AG08395 (cell line): ENCODE data around the gene PPP2R5D.

ENCODE experiments used
- DNase-seq: peaks from one replicate; pipeline ENCODE4 v3.0.0; 2012; ENCODE audit warnings: mixed read lengths, low spot score

PPP2R5D gene

GRCh38 chr6:43059168-43060033, 75.0 kb downstream of the PPP2R5D start, which contains the start of the genes KLC4 and MRPL2:
Gene KLC4 (plus strand): TSS chr6:43059631. CDS start chr6:43061336, 1,705 bp downstream.
Gene MRPL2 (minus strand): TSS chr6:43059434. CDS start chr6:43059381, 53 bp downstream.
- peak; percentile 99 for DNase-seq

- DNase-seq, result no peak
Measured at GRCh38 chr6:43060034-43060754, 75.8 kb downstream of the PPP2R5D start.

GRCh38 chr6:43060755-43061633, 76.6 kb downstream of the PPP2R5D start:
- no peak for DNase-seq

- DNase-seq, result no peak
Measured at GRCh38 chr6:43061861-43062260, 77.5 kb downstream of the PPP2R5D start.
